H1 (cell line): Measurements from ENCODE around the gene ATG9B. TPM values are rescaled to one million over a fixed set of nuclear protein-coding genes. Genes with fewer than 3 reads are reported as not detected.

ENCODE experiments used
- POLR2AphosphoS5 ChIP-seq: IDR thresholded peaks from 2 replicates; pipeline ENCODE4 v1.6.1; 2011; ENCODE audit warnings: low read depth, low read length
- TCF12 ChIP-seq: IDR thresholded peaks from 2 replicates; pipeline ENCODE4 v1.6.1; 2011; ENCODE audit warnings: low read depth, mild to moderate bottlenecking, low read length
- polyA plus RNA-seq, 7 experiments: library from polyadenylated mRNA; depleted of rRNA in 3 of 7; stranded (reverse) in 5 of 7; unstranded in 2 of 7; fragments of >200 nt in 5 of 7; fragments of 200-250 nt in 2 of 7; gene quantifications; 1 replicate in 5 of 7; 2 replicates in 1 of 7; 4 replicates in 1 of 7; pipeline versions ENCODE4 v1.2.1 to v1.2.3, GENCODE V29; 2011 to 2013; ENCODE audit warnings: missing spikeins in 2 of 7, mixed read lengths in 2 of 7
- total RNA-seq: library from RNA; stranded (reverse); fragmentation: NEBNext Ultra II Directional; extraction: Animal tissue kit (Norgen Biotek cat#: 25700); gene quantifications from 2 replicates; pipeline ENCODE4 v1.2.1, GENCODE V29; 2021
- TF ChIP-seq, protein P1 (sequence below): IDR thresholded peaks from 2 replicates; pipeline ENCODE4 v1.6.1; 2012; ENCODE audit warnings: low read length, inconsistent platforms

Gene ATG9B
- total and polyA plus RNA-seq, 2 of the 8 experiments (the other 6 are each of a cell fraction or from before 2014, with no cell fraction given), result 1.4 to 2.3 TPM

GRCh38 chr7:151064454-151064853, 40.2 kb upstream of the ATG9B start (continued):
- TF ChIP-seq, protein P1, sequence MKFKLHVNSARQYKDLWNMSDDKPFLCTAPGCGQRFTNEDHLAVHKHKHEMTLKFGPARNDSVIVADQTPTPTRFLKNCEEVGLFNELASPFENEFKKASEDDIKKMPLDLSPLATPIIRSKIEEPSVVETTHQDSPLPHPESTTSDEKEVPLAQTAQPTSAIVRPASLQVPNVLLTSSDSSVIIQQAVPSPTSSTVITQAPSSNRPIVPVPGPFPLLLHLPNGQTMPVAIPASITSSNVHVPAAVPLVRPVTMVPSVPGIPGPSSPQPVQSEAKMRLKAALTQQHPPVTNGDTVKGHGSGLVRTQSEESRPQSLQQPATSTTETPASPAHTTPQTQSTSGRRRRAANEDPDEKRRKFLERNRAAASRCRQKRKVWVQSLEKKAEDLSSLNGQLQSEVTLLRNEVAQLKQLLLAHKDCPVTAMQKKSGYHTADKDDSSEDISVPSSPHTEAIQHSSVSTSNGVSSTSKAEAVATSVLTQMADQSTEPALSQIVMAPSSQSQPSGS, result no peak
- TF ChIP-seq POLR2AphosphoS5 (no peak), TCF12 (no peak)
- TF ChIP-seq, all 59 proteins: peak for 0
